Rectal smooth muscle tissue (tissue), 1 donor: ENCODE data around the gene MRGPRD.
A peak's percentile ranks its signal among the peaks of the same experiment; 100 is the strongest.

Experiments used
- H3K27ac ChIP-seq: one replicate; pipeline ENCODE4 v1.7.0; 2013; ENCODE audit warnings: low read depth, low read length, inconsistent platforms
- H3K27me3 ChIP-seq: one replicate; pipeline ENCODE4 v1.7.0; 2013; ENCODE audit warnings: low read length; ENCODE audit not compliant: control insufficient read depth, insufficient read depth
- H3K36me3 ChIP-seq: one replicate; pipeline ENCODE4 v1.7.0; 2013; ENCODE audit warnings: low read length; ENCODE audit not compliant: control insufficient read depth, insufficient read depth
- H3K4me1 ChIP-seq: one replicate; pipeline ENCODE4 v1.7.0; 2013; ENCODE audit warnings: low read length; ENCODE audit not compliant: control insufficient read depth, insufficient read depth
- H3K4me3 ChIP-seq: one replicate; pipeline ENCODE4 v1.7.0; 2013; ENCODE audit warnings: low read length
- H3K9ac ChIP-seq: one replicate; pipeline ENCODE4 v1.7.0; 2013; ENCODE audit warnings: low read length

The MRGPRD gene

GRCh38 chr11:68933605-68934320 lies 47.0 kb downstream of the MRGPRD start:
- Histone ChIP-seq H3K4me3 (no peak overlapping the region), H3K27ac (peak overlapping the region; percentile 88), H3K9ac (no peak overlapping the region), H3K27me3 (no peaks in the 10 kb centered on the region), H3K36me3 (peaks cover 36% of the 10 kb centered on the region), H3K4me1 (peaks cover 47% of the 10 kb centered on the region)

- no peaks in the 10 kb centered on the region for H3K27me3 ChIP-seq
- no peak overlapping the region for H3K9ac ChIP-seq
- H3K4me3 ChIP-seq = no peak overlapping the region
- H3K36me3 ChIP-seq = peaks cover 32% of the 10 kb centered on the region
- peak overlapping the region; percentile 88 for H3K27ac ChIP-seq
- peaks cover 48% of the 10 kb centered on the region for H3K4me1 ChIP-seq
Measured at GRCh38 chr11:68932933-68933577, 47.7 kb downstream of the MRGPRD start.

GRCh38 chr11:68932358-68932757 lies 48.4 kb downstream of the MRGPRD start:
- Histone ChIP-seq H3K9ac (no peak overlapping the region), H3K4me3 (no peak overlapping the region), H3K36me3 (peaks cover 28% of the 10 kb centered on the region), H3K27me3 (no peaks in the 10 kb centered on the region), H3K4me1 (peaks cover 55% of the 10 kb centered on the region), H3K27ac (peak overlapping the region; percentile 88)

GRCh38 chr11:68931911-68932310 lies 48.9 kb downstream of the MRGPRD start:
- Histone ChIP-seq H3K27me3 (no peaks in the 10 kb centered on the region), H3K27ac (peak overlapping the region; percentile 88)

GRCh38 chr11:68930991-68931855 lies 49.6 kb downstream of the MRGPRD start:
- H3K4me1 ChIP-seq = peaks cover 54% of the 10 kb centered on the region
- peak overlapping the region; percentile 88 for H3K27ac ChIP-seq
- H3K36me3 ChIP-seq = peaks cover 24% of the 10 kb centered on the region
- no peaks in the 10 kb centered on the region for H3K27me3 ChIP-seq
- H3K4me3 ChIP-seq = no peak overlapping the region
- no peak overlapping the region for H3K9ac ChIP-seq

More at GRCh38 chr11:68931911-68932310, 48.9 kb downstream of the MRGPRD start:
- Histone ChIP-seq H3K4me3 (no peak overlapping the region), H3K9ac (no peak overlapping the region), H3K36me3 (peaks cover 28% of the 10 kb centered on the region), H3K4me1 (peaks cover 57% of the 10 kb centered on the region)
